Right lung (tissue), 5 donors: ENCODE results near the gene ATP6V0A1. TPM values are rescaled to one million over a fixed set of nuclear protein-coding genes. Genes with fewer than 3 reads are reported as not detected.
"Not testable (repeated sequence)": the region's sequence is repeated elsewhere in the genome, so short reads cannot be mapped to it uniquely, and the experiment has no call there.

Experiments
- DNase-seq, 2 donors: peaks; one replicate each; pipeline ENCODE4 v3.0.0-alpha.2; 2013
- polyA plus RNA-seq, 5 donors: library from polyadenylated mRNA; unstranded; fragments of 120-200 nt; gene quantifications; one replicate each; pipeline versions ENCODE4 v1.2.1 to v1.2.3, GENCODE V29; 2013; ENCODE audit warnings: inconsistent platforms in 1 of 5, low replicate concordance in 1 of 5; ENCODE audit not compliant: insufficient read length in 5 of 5, insufficient read depth in 1 of 5

The ATP6V0A1 gene
- polyA plus RNA-seq, 5 donors = 45.7 to 59.4 (median 47.6) TPM

DNA sequence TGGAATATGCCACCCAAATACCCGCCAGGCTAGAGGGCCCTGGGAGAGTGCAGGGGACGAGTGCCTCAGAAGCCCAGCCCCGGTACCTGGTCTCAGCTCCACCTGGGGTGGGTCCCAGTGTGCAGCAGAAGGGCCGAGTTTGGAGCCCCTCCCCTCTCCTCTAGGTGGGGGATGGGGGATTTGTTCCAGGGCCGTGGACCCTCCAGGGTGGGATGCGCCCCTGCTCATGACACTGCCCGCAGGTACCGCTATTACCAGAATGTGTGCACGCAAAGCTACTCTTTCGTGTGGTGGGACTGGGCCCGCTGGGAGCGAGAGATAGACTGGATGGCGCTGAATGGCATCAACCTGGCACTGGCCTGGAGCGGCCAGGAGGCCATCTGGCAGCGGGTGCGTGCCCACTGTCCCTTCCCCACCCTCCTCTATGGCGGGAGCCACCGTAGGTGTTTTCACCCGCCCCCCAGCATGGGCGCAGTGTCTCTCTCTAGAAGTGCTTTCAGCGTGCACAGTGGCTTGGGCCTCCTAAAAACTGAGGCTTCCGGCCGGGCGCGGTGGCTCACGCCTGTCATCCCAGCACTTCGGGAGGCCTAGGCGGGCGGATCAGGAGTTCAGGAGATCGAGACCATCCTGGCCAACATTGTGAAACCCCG lies 78.6 kb downstream of the ATP6V0A1 start:
- DNase-seq = no peak

DNA sequence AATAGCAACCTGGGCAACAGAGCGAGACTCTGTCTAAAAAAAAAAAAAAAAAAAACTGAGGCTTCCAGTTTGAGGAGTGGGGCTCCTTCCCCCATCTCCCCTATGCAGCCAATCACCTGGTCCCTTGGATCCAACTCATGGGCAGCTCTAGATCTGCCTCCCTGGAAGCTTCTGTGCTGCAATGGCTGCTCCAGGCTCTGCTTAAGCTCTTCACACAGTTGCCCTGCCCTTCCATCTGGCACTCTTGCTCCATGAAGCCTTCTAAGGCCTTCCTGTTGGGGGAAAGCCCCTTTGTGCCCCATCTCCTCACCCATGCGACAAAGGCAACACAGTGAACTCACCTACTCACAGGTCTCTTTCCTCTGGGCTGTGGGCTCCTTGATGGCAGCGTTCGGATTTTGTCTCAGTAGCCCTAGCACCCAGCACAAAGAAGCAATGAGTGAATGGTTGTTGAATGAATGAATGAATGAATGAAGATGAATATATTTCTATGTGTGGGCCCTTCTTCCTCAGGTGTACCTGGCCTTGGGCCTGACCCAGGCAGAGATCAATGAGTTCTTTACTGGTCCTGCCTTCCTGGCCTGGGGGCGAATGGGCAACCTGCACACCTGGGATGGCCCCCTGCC lies 79.3 kb downstream of the ATP6V0A1 start:
- no peak for DNase-seq

DNA sequence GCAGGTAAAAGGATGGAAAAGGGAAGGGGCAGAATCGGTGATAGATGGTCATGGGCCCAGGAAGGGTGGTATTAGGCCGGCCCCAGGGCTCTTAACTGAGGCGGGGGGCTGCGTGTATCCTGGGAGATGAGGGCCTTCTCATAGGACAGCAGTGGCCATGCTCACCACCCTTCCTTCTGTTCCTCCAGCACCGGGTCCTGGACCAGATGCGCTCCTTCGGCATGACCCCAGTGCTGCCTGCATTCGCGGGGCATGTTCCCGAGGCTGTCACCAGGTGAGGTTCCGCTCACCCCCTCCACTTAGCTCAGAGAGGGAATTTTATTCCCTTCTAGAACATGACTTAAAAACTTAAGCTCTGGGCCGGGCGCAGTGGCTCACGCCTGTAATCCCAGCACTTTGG lies 79.8 kb downstream of the ATP6V0A1 start:
- no peak for DNase-seq

DNA sequence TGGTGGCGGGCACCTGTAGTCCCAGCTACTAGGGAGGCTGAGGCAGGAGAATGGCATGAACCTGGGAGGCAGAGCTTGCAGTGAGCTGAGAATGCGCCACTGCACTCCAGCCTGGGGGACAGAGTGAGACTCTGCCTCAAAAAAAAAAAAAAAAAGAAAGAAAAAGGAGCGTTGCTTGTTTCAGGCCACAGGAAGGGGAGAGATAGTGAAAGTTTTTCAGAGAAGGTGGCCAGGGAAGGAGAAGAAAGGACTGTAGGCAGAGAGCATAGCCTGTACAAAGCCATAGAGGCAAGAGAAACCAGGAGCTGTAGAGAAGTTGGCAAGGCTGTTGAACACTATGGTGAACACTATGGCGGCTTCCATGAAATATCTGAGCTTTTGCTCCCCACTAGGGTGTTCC lies 81.9 kb downstream of the ATP6V0A1 start:
- not testable (repeated sequence) for DNase-seq

DNA sequence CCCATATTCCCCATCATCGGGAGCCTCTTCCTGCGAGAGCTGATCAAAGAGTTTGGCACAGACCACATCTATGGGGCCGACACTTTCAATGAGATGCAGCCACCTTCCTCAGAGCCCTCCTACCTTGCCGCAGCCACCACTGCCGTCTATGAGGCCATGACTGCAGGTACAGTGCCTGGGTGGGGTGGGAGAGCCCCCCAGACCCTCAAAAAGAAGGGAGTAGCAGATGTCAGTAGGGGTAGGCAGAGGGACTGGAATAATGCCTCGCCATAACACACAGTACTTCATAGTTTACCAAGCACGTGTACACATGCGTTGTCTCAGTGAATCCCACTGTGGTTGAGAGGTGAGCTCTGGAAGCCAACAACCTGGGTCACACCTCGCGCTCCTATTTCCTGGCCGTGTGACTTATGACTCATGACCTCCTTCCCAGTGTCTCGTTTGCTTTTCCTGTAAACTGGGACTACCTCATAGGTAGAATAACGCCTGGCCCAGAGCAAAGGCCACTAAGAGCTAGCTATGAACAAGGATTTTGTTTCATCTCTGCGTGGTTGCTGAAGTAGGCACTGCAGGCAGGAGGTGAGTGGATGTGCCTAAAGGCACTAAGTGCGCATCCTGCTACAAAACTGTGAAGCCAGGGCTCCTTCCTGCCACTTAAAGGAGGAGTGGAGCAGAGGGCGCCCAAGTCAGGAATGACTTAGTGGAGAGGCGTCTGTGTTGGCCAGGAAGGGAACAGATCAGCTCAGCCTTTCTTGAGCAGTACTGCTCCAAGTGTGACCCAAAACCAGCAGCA lies 82.6 kb downstream of the ATP6V0A1 start:
- no peak for DNase-seq

DNA sequence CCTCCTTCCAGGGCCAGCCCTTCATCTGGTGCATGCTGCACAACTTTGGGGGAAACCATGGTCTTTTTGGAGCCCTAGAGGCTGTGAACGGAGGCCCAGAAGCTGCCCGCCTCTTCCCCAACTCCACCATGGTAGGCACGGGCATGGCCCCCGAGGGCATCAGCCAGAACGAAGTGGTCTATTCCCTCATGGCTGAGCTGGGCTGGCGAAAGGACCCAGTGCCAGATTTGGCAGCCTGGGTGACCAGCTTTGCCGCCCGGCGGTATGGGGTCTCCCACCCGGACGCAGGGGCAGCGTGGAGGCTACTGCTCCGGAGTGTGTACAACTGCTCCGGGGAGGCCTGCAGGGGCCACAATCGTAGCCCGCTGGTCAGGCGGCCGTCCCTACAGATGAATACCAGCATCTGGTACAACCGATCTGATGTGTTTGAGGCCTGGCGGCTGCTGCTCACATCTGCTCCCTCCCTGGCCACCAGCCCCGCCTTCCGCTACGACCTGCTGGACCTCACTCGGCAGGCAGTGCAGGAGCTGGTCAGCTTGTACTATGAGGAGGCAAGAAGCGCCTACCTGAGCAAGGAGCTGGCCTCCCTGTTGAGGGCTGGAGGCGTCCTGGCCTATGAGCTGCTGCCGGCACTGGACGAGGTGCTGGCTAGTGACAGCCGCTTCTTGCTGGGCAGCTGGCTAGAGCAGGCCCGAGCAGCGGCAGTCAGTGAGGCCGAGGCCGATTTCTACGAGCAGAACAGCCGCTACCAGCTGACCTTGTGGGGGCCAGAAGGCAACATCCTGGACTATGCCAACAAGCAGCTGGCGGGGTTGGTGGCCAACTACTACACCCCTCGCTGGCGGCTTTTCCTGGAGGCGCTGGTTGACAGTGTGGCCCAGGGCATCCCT lies 84.8 kb downstream of the ATP6V0A1 start:
- DNase-seq = no peak

GRCh38 chr17:42544874-42545283 lies 86.2 kb downstream of the ATP6V0A1 start:
- DNase-seq = no peak

DNA sequence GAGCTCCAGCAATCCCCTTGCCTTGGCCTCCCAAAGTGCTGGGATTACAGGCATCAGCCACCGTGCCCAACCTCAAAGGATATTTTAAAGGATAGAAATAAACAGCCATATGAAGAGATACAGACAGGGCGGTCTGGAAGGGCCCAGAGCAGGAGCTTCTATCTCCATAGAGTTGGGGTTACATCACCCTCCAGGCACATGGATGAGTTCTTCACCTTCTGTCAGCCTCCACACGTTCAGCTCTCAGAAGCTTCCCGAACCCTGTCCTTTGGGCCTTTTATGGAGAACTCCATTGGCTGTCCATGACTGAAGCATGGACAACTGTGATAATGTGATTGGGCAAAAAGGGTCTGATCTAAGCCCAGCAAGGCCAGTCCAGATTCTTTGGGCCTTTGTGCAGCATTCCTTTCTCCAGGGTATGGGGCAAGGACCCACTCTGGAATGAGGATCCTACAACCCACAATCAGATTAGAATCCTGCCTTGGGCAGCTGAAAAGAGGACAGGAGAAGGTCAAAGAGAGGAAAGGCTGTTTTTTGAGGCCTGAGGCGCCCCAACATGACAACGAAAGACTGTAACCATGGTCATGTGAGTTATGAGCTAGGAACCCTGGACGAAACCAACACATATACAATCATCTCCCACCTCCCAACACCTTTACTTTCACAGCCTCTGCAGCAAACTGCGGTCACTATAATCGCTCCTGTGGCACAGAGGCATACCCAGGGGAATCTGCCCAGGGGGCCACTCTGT lies 87.3 kb downstream of the ATP6V0A1 start:
- not testable (repeated sequence) for DNase-seq

DNA sequence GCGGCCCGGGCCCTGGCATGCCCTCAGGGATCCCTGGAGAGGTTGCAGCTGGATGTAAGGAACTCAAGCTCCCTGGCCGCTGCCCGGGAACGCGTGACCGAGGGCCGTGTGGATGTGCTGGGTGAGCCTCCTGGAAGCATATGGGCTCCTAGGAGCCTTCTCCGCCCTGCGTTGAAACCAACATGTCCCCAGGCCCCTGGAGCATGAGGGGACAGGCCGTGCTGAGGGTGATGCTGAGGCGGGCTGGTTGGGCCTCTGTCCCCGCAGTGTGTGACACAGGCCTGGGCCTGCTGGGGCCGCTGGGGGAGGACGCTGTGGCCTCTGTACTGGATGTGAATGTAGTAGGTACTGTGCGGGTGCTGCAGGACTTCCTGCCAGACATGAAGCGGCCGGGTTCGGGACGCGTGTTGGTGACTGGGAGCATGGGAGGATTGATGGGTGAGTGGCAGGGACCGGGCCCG lies 88.4 kb downstream of the ATP6V0A1 start:
- no peak for DNase-seq

DNA sequence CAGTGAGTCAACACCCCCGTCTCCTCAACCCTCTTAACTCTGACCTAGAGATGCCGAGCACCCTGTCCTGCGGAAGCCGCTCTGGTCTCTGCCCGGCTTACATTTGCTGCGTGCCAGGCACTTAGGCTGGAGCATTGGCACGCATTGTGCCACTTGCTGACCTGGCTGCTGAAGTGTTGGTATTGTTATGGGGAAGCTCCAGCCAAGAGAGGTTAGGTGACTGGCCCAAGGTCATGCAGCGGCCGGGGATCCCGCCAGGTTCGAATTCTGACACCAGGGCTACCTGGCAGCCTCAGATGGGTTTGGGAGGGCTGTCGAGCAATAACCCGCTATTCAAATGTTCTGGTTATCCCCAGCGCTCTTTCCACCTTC lies 89.0 kb downstream of the ATP6V0A1 start:
- DNase-seq = no peak

DNA sequence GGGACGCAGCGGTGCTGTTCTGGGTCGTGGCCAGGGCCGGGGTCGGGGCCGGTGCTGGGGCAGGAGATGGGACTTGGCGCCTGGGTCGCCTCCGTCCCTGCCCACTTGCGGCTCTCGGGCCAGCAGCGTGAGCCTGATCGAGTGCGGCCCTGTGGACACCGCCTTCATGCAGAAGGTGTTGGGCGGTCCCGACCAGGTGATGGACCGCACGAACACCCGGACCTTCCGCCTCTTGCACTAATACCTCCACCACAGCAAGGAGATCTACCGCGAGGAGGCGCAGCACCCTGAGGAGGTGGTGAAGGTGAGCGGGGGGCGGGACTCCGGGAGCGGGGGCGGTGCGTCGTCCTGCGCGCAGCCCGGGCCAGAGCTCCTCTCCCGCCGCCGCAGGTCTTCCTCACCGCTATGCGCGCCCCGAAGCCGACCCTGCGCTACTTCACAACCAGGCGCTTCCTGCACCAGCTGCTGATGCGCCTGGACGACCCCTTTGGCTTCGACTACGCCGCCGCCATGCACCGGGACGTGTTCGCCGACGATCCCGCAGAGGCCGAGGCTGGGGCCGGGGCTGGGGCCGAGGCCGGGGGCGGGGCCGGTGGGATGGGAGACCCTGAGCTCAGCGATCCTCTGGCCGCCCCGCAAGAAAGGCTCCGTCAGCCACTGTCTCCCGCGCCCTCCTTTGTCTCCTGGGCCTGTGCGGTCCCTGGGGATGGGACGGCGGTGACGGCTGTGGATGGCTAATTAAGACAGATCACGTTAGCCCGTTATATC lies 89.6 kb downstream of the ATP6V0A1 start:
- no peak for DNase-seq

- no peak for DNase-seq
These were observed 90.5 kb downstream of the ATP6V0A1 start for GRCh38 chr17:42548993-42549755.

DNA sequence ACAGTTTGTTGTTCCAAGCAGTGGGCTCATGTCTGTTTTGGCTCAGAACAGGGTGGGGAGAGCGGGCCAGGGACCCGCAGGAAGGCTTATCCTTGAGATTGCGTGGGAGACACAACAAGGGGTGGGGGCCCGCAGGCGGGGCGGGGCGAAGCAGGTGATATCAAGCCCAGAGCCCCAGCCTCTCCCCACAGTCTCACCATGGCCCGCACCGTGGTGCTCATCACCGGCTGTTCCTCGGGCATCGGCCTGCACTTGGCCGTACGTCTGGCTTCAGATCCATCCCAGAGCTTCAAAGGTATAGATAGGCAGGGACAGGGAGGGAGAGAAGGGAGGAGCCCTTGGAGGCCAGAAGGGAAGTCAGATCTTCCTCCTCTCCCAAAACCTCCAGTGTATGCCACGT lies 94.1 kb downstream of the ATP6V0A1 start, which contains the start of gene HSD17B1:
Gene HSD17B1 (plus strand): TSS at position 188 of the 400 bp plus-strand sequence. CDS start 11 bp downstream, at position 199.
- not testable (repeated sequence) for DNase-seq

DNA sequence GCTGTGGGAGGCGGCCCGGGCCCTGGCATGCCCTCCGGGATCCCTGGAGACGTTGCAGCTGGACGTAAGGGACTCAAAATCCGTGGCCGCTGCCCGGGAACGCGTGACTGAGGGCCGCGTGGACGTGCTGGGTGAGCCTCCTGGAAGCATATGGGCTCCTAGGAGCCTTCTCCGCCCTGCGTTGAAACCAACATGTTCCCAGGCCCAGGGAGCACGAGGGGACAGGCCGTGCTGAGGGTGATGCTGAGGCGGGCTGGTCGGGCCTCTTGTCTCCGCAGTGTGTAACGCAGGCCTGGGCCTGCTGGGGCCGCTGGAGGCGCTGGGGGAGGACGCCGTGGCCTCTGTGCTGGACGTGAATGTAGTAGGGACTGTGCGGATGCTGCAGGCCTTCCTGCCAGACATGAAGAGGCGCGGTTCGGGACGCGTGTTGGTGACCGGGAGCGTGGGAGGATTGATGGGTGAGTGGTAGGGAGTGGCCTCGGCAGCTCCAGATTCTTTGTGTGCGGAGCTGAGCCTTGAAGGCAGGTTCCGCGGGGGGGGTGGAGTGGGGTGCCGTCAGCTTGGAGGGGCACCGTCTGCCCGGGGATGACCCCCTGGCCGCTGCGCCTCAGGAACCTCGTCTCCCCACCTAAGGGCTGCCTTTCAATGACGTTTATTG lies 94.6 kb downstream of the ATP6V0A1 start:
- no peak for DNase-seq

GRCh38 chr17:42553866-42554249 lies 95.2 kb downstream of the ATP6V0A1 start:
- DNase-seq = no peak

GRCh38 chr17:42554250-42555121 lies 95.8 kb downstream of the ATP6V0A1 start:
- DNase-seq = peak; percentile 86 to 88

- DNase-seq = no peak
These were observed 96.5 kb downstream of the ATP6V0A1 start for GRCh38 chr17:42555122-42555622.
